Colon (tissue), 2 donors: ENCODE data around the gene IGFL4.

Experiments
- FAIRE-seq: peaks from 2 replicates; lab custom pipeline; 2012; peaks lifted over from hg19 to GRCh38; lab: Jason Lieb, UNC
- donor health status: control.
- donor health status: control.

IGFL4 gene

DNA sequence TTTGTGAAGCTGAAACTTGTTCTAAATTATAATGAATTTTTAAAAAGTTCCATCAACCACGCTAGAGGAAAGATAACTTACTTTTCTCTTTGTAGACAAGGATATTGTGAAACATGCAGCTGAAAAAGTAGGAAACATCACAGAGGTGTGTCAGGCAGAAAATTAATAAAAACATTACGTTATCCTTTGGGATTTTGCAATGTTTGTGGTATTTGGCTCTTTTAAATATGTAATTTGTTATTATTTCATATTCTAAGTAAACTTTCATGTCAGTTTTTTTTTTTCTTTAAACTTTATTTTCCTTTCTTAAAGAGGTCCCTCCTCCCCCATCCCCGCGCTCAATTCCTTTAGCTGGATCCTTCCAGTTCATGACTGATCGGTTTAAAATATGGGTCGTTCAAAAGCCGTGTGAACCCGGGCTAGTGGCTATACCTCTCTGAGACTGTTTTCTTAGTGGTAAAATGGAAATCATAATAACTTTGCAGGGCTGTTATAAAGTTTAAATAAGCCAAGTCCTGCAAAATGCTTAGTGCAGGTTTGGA is 46.3 kb downstream of the IGFL4 start:
- FAIRE-seq = no peak

- FAIRE-seq = no peak
Observed at GRCh38 chr19:45990113-45990728, 50.6 kb downstream of the IGFL4 start.
